ENCODE results near the gene NKX6-2. TPM values are rescaled to one million over a fixed set of nuclear protein-coding genes. Genes with fewer than 3 reads are reported as not detected.
"Not testable (repeated sequence)": the region's sequence is repeated elsewhere in the genome, so short reads cannot be mapped to it uniquely, and the experiment has no call there.

Gene NKX6-2
- total RNA-seq, 2 experiments from 2014 or later, result not detected

GRCh38 chr10:132797986-132798385, 12.0 kb upstream of the NKX6-2 start:
- ATAC-seq (ENCODE audit: low read depth); DNase-seq; H3K4me3 Mint-ChIP-seq; H3K36me3 Mint-ChIP-seq; H3K9me3 Mint-ChIP-seq; H3K27me3 Mint-ChIP-seq; POLR2A ChIA-PET; H3K4me1 Mint-ChIP-seq; H3K27ac Mint-ChIP-seq: not testable (repeated sequence)

DNA sequence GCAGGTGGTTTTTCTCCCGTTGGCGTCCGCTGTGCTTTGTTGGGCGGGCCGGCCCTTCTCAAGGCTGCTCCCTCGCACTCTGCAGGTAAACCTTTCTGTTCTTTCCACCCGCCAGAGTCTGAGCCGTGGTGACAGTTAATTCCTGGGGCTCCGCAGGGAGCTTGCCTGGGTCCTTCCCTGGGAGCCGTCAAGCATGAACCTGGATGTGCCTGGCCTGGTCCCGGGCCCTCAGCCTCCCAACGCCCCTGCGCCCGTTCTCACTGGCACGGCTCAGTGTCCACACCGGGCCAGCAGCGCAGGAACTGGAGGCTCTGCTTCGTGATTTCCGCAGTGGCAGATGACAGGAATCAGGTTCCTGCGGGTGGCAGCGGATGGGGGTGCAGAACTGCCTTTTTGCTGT, 10.9 kb upstream of the NKX6-2 start:
- H3K9me3 Mint-ChIP-seq, result no peaks in the 10 kb centered on the region
- POLR2A ChIA-PET, result no interaction called here
- H3K4me3 Mint-ChIP-seq, result no peak overlapping the region
- ATAC-seq (ENCODE audit: low read depth), result no peak
- no peaks in the 10 kb centered on the region for H3K27me3 Mint-ChIP-seq
- no peak overlapping the region for H3K27ac Mint-ChIP-seq
- no peaks in the 10 kb centered on the region for H3K36me3 Mint-ChIP-seq
- no peak for DNase-seq
- no peaks in the 10 kb centered on the region for H3K4me1 Mint-ChIP-seq

DNA sequence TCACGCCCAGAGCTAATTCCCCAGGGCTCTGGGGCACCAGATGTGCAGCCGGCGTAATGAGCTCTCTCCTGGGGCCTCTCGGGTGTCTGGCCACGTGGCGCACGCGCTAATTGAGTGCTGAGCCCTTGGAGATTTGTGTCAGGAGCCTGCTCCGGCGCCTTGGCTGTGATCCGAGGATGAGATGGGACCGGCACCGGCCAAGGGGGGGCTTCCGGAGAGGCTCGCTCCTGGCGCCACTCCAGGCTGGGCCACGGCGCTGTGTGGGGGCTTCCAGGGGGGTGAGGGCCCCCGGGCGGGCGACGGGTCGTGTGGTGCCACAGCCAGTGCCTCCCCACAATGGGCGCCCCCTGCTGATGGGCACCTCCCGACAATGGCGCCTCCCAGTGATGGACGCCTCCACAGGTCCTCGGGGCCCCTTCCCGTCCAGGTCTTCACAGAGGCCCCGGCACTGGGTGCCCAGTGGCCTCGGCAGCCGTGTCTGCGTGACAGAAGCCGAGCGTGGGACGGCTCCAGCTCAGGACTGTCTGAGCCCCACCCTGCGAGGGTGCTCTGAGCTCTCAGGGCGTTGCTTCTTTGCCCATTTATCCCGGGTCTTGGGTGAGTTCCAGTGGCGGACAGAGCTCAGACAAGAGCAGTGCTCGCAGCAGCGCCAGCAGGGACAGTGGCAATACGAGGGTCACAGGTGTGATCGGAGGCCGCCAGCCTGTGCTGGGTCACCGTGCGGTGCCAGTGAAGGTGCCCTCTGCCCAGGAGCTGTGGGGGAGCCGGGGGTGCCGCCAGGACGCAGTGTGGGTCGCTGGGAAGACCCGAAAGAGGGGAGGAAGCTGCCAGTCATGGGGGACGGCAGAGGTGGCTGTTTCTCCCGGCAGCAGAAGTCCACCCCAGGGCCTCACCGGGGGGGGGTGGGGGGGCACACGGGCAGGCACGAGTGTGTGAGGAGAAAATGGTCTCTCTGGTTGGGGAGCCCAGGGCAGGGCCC, 8.2 kb upstream of the NKX6-2 start:
- ATAC-seq (ENCODE audit: low read depth), result no peak
- Mint-ChIP-seq H3K9me3 (no peaks in the 10 kb centered on the region), H3K4me3 (no peak overlapping the region), H3K4me1 (no peaks in the 10 kb centered on the region), H3K27ac (no peak overlapping the region), H3K27me3 (peaks cover 8% of the 10 kb centered on the region), H3K36me3 (no peaks in the 10 kb centered on the region)
- POLR2A ChIA-PET, result no interaction called here
- DNase-seq, result no peak

- ATAC-seq (ENCODE audit: low read depth), result no peak
- Mint-ChIP-seq H3K36me3 (no peaks in the 10 kb centered on the region), H3K27me3 (peaks cover 11% of the 10 kb centered on the region), H3K4me3 (no peak overlapping the region), H3K27ac (no peak overlapping the region), H3K4me1 (no peaks in the 10 kb centered on the region), H3K9me3 (no peaks in the 10 kb centered on the region)
- DNase-seq, result no peak
- POLR2A ChIA-PET, result no interaction called here
Observed at GRCh38 chr10:132793213-132793612, 7.3 kb upstream of the NKX6-2 start.

DNA sequence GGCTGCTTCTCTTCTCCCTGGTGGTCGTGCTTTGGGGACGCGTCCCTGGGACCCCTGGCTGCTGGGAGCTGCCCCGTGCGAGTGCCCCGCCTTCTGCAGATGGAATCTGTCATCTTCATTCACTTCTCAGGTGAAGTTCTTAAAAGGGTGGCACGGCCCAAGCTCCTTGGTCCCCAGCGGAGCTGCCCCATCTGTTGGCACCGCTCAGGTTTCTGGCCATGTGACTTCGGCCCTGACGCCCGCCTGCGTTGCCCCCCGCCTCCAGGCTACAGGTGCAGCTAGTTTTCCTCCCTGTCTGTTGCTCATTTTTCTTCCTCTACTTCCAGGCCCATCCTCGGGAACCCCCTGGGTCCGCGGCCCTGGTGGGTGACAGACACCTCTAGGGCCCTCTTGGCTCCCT, 6.8 kb upstream of the NKX6-2 start:
- DNase-seq, result no peak
- H3K27me3 Mint-ChIP-seq, result peaks cover 14% of the 10 kb centered on the region
- no peaks in the 10 kb centered on the region for H3K36me3 Mint-ChIP-seq
- POLR2A ChIA-PET, result no interaction called here
- no peaks in the 10 kb centered on the region for H3K9me3 Mint-ChIP-seq
- H3K4me3 Mint-ChIP-seq, result no peak overlapping the region
- no peaks in the 10 kb centered on the region for H3K4me1 Mint-ChIP-seq
- no peak for ATAC-seq (ENCODE audit: low read depth)
- no peak overlapping the region for H3K27ac Mint-ChIP-seq

DNA sequence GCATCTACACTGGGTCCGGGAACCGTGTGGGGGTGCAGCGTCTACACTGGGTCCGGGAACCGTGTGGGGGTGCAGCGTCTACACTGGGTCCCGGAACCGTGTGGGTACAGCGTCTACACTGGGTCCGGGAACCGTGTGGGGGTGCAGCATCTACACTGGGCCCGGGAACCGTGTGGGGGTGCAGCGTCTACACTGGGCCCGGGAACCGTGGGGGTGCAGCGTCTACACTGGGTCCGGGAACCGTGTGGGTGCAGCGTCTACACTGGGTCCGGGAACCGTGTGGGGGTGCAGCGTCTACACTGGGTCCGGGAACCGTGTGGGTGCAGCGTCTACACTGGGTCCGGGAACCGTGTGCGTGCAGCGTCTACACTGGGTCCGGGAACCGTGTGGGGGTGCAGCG, 6.2 kb upstream of the NKX6-2 start:
- H3K9me3 Mint-ChIP-seq; DNase-seq; POLR2A ChIA-PET; H3K36me3 Mint-ChIP-seq; ATAC-seq (ENCODE audit: low read depth); H3K4me1 Mint-ChIP-seq; H3K4me3 Mint-ChIP-seq; H3K27ac Mint-ChIP-seq: not testable (repeated sequence)
- H3K27me3 Mint-ChIP-seq, result peaks cover 14% of the 10 kb centered on the region

GRCh38 chr10:132790934-132791829, 5.2 kb upstream of the NKX6-2 start:
- POLR2A ChIA-PET, result no interaction called here
- DNase-seq, result no peak

DNA sequence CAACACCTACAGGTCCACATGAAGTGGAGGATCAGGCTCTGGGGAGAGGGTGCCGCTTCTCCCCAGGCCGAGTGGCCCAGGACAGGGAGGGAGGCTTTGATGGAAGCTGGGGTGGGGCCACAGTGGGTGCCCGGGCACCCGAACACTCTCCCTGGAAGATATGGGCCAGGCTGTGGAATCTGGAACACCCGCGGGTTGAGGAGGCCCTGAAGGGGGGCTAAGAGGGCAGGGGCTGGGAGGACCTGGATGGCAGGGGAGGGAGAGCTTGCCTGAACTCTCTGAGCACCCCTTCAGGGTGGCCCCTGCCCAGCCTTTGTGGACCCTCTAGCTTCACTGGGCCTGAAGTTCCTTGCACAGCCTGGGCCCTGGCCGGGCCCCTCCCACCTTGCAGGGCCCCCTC, 4.5 kb upstream of the NKX6-2 start:
- H3K4me3 Mint-ChIP-seq, result no peak overlapping the region
- no peak for ATAC-seq (ENCODE audit: low read depth)
- no peak for DNase-seq
- POLR2A ChIA-PET, result no interaction called here
- H3K27ac Mint-ChIP-seq, result no peak overlapping the region
- no peaks in the 10 kb centered on the region for H3K36me3 Mint-ChIP-seq
- no peaks in the 10 kb centered on the region for H3K9me3 Mint-ChIP-seq
- no peaks in the 10 kb centered on the region for H3K4me1 Mint-ChIP-seq
- H3K27me3 Mint-ChIP-seq, result peaks cover 14% of the 10 kb centered on the region

More at GRCh38 chr10:132790934-132791829, 5.2 kb upstream of the NKX6-2 start:
- Mint-ChIP-seq H3K27me3 (peaks cover 14% of the 10 kb centered on the region), H3K36me3 (no peaks in the 10 kb centered on the region), H3K4me1 (no peaks in the 10 kb centered on the region), H3K4me3 (no peak overlapping the region), H3K9me3 (no peaks in the 10 kb centered on the region), H3K27ac (no peak overlapping the region)
- no peak for ATAC-seq (ENCODE audit: low read depth)

- POLR2A ChIA-PET, result no interaction called here
- no peaks in the 10 kb centered on the region for H3K4me1 Mint-ChIP-seq
- no peaks in the 10 kb centered on the region for H3K36me3 Mint-ChIP-seq
- ATAC-seq (ENCODE audit: low read depth) (no peak), DNase-seq (no peak)
- peaks cover 14% of the 10 kb centered on the region for H3K27me3 Mint-ChIP-seq
- no peaks in the 10 kb centered on the region for H3K9me3 Mint-ChIP-seq
- H3K4me3 Mint-ChIP-seq, result no peak overlapping the region
- H3K27ac Mint-ChIP-seq, result no peak overlapping the region
Observed at GRCh38 chr10:132789659-132790148, 3.8 kb upstream of the NKX6-2 start.

- DNase-seq, result no peak
- H3K4me3 Mint-ChIP-seq, result no peak overlapping the region
Observed at GRCh38 chr10:132788831-132789219, 2.9 kb upstream of the NKX6-2 start.

DNA sequence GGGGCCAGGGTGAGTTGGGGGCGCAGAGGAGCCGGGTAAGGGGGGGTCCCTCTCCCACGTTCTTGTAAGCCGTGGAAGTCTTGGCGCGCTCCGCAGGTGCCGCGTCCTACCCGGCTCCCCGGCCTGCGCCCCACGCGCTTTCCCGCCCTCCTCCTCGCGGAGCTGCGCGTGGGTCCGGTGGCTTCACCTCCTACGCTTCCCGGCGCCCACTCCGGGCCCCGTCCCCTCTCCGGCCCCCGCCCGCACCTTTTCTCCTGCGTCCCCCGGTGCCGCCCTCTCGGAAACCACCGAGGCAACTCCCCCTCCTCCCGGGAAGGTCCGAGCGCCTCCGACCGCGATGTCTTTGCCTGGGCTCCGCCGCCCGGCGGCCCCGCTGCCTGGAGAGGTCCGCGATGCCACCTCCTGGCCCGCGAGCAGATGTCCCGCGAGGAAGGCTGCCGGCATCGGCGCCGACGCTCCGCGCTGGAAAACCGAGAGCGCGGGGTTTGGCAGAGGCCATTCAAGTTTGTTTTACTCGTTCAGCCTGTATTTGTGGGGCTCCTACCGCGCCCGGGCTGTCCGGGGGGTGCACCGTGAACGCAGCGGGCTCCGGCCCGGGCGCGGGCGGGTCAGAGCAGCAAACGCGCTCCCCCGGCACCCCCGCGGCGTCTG, 2.4 kb upstream of the NKX6-2 start:
- DNase-seq, result no peak
- POLR2A ChIA-PET, result no interaction called here
- Mint-ChIP-seq H3K9me3 (no peaks in the 10 kb centered on the region), H3K27me3 (peaks cover 23% of the 10 kb centered on the region), H3K27ac (no peak overlapping the region), H3K4me1 (no peaks in the 10 kb centered on the region), H3K36me3 (no peaks in the 10 kb centered on the region), H3K4me3 (no peak overlapping the region)
- no peak for ATAC-seq (ENCODE audit: low read depth)

More at GRCh38 chr10:132788831-132789219, 2.9 kb upstream of the NKX6-2 start:
- Mint-ChIP-seq H3K27me3 (peaks cover 18% of the 10 kb centered on the region), H3K27ac (no peak overlapping the region), H3K36me3 (no peaks in the 10 kb centered on the region), H3K9me3 (no peaks in the 10 kb centered on the region), H3K4me1 (no peaks in the 10 kb centered on the region)
- POLR2A ChIA-PET, result no interaction called here
- no peak for ATAC-seq (ENCODE audit: low read depth)

- DNase-seq (no peak), ATAC-seq (ENCODE audit: low read depth) (no peak)
- no peaks in the 10 kb centered on the region for H3K9me3 Mint-ChIP-seq
- POLR2A ChIA-PET, result no interaction called here
- H3K27ac Mint-ChIP-seq, result no peak overlapping the region
- H3K4me1 Mint-ChIP-seq, result no peaks in the 10 kb centered on the region
- no peak overlapping the region for H3K4me3 Mint-ChIP-seq
- no peaks in the 10 kb centered on the region for H3K36me3 Mint-ChIP-seq
- H3K27me3 Mint-ChIP-seq, result peaks cover 27% of the 10 kb centered on the region
Observed at GRCh38 chr10:132787495-132788179, 1.7 kb upstream of the NKX6-2 start.
